Stimulated activated CD8-positive, alpha-beta memory T cell treated with anti-CD3 and anti-CD28 coated beads, Interleukin-12 subunit alpha, Interleukin-12 subunit beta, amount 100 ng/mL, for 24 hours (primary cell): ENCODE data around the gene MMP24OS.
"Not testable (repeated sequence)": the region's sequence is repeated elsewhere in the genome, so short reads cannot be mapped to it uniquely, and the experiment has no call there.

Experiments
- DNase-seq: peaks from one replicate; pipeline ENCODE4 v3.0.0-alpha.2; 2020; ENCODE audit errors: extremely low read depth

The MMP24OS gene

DNA sequence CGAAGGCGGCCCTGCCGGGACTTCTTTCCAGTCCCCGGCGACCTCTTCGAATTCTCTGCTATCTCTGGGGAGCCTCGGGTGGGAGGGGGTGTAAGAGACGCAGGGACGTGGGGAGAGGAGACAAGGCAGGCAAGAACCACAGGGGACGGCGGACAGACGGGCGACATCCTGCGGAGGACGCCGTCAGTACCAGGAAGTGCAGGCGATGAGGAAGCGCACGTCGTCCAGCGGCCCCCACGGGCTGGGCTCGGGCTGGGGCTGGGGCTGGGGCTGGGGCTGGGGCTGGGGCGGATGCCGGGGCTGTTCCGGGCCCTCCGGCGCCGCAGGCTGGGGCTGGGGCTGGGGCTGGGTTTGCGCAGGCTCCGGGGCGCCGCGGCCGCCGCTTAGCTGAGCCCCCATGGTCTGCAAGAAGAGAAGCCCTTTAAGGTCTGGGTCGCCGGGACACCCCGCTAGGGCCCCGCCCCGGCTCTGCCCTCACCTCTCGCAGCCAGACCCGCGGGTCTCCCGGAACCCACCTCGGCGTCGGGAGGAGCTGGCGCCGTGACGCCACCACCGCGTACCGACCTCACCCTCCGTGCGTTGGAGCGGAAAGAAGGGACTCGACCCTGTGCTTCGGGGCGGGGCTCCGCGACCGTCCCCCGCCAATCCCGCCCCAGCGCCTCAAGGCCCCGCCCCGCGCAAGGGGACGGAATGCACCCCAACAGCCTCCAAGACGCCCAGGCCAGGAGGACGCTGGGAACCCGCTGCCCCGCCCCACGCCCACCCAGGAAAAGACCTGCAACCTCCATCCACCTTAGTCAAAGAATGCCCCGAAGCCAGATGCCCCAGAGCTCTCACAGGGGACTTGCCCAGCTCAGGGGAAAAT, at the start of gene MMP24OS:
Gene MMP24OS, minus strand, starts transcription at position 592 of the 865 bp plus-strand sequence. Its CDS starts 193 bp downstream, at position 399.
- peak; percentile 73 for DNase-seq

DNA sequence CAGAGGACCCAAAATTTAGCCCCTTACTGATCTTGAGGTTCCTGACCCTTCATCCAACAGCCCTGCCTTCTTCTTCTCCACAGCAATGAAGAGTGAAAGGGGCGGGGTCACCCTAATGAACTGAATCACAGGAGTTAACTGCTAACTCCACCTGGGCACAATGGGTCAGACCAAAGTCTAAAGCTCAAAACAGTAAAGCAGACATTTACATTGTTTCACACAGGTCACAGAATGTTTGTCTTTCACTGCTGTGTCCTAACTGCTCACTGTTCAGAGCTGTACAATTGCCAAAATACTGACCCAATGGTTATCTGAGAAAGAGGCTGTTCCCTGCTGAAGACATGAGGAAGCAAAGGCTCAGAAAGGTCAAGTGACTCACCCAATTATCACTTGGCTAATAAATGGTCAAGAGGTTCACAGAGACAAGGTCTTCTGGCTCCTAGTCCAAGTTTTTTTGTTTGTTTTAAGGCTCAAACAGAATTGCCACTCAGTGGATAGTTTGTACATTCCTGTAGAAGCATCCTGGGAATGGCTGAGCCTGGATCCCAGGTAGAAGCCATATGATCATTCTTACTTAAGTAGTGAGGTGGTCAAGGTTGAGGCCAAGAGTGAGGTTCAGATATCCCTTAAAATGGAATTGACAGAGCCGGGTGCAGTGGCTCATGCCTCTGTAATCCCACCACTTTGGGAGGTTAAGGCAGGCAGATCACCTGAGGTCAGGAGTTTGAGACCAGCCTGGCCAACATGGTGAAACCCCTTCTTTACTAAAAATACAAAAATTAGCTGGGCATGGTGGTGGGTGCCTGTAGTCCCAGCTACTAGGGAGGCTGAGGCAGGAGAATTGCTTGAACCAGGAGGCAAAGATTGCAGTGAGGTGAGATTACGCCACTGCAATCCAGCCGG, 49.4 kb upstream of the MMP24OS start:
- no peak for DNase-seq

DNA sequence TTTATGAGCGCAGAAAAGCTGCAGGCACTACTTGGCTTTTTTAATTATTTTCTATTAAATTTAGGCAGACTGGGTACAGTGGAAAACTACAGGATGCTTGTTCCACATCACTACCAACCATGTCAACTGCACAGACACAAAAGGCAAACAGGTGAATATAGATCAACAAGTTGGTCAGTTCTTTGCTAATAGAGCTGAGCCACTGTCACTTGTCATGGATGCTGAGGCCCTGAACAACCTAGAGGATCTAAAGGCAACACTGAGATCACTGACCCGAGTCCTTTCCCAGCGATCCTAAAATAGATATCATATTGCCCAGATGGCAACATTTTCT, 48.8 kb upstream of the MMP24OS start:
- no peak for DNase-seq

DNA sequence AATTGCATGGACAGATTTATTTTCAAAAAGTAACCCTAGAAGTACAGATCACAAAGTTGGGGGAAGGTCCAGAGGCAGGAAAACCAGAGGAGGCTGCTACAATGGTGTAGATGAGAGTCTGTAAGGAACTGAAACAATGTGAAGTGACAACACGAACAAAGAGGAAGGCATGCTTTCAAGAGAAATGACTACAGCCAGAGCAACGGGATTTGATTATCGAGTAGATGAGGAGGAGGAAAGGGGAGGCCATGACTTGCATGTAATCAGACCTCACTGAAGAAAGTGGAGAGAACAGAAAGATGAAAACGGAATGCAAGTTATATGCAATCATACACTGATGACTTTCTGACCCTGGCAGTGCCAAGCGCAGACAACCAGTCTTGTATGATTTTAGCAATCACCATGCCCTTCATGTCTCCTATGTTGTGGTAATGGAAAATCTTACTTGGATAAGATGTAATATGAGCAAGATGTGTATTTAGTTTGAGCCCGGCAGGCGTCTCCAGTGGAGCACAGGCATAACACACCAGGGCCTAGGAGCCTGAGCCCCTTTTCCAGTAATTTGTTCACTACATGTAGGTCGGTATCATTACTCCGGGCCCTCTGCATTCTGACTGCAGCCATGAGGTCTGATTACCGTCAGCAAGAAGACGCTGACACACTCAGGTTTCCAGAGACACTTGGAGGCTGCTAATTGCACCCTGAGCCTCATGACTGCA, 48.3 kb upstream of the MMP24OS start:
- DNase-seq, result no peak

DNA sequence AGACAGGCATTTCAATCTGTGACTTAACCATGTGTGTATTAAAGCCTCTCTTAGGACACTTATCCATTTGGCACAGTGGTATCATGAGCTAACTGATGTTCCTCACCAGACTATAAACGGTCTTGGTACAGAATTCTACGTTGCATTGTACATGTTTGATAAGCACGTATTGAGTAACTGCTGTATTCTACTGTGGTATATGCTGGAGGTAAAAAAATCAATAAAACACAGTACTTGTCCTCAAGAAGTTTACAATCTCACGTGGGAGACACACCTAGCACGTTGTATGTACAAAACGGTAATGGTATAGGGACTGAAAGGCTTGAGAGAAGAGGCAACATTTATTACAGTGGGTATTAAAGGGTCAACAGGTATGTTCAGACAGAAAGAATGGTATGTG, 47.5 kb upstream of the MMP24OS start:
- no peak for DNase-seq

DNA sequence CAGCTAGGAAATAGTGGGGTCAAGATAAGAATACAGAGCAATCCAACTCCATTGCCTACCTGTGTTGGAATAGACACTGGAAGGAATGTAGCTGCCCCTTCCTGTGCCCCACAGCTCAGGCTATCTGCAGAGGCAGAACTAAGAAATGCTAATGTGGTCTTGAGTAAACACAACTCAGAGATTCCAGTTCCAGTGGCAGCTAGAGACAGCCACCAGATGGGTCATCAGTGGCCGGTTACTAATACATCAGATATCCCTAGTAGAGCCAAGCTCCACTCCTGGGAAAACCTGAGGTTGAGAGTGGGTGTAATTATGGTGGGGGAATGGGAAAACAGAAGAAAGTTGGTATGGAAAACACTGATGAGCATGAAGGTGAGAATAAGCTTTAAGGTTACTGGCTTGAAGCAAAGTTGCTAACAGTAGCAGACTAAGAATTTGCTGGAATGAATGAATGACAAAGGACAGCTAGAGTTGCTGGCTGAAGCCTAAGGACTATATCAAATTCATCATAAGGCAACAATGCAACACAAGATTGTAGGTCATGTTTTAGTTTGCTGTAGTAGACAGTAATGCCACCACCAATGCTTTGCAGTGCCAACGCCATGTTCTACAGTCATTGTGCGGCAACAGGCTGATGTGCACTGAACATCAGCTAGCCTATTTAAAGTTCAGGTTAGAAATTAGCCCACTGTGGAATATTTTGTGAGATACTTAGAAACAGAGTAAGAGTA, 42.6 kb upstream of the MMP24OS start:
- no peak for DNase-seq

DNA sequence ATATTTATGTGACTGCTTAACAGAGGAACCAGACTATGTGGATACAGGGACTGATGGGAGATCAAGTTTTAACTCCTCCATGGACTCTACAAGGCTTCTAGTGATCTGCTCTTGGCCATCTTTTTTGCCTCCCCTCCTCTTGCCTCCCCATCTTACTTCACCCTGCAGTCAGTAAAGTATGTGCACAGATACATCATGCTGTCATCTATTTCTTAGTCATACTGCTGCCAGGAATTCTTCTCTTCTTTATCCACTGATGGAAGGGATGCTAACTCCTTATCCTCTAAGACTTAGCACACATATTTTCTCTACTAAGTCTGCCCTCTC, 41.9 kb upstream of the MMP24OS start:
- no peak for DNase-seq

DNA sequence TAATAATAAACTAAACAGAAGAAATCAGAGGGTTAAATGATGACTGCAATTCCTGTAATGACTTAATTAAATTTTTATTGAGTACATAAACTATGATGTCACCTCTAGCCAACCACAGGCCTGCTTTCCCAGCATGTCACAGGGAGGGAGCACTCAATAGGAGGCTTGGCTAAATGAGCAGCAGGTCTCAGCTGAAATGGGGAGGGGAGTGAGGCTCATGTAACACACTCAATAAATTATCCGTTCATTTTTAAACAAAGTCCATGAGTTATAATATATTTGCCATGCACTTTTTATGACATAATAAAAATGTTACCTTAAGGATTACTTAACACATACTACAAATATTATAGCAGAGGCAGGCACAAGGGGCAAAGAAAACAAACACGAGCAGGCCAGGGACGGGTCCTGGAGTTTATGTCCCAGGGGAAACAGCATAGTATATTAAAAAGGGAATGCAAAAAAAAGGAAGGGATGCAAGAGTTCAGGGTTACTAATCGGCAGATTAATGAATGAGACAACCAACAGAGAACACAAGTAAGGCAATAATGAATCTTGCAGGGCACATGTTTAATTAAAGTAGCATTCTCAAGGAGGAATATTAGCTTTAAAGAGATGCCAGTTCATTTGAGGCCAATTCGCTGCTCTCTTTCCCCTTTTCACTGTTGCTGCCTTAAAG, 41.4 kb upstream of the MMP24OS start:
- no peak for DNase-seq

DNA sequence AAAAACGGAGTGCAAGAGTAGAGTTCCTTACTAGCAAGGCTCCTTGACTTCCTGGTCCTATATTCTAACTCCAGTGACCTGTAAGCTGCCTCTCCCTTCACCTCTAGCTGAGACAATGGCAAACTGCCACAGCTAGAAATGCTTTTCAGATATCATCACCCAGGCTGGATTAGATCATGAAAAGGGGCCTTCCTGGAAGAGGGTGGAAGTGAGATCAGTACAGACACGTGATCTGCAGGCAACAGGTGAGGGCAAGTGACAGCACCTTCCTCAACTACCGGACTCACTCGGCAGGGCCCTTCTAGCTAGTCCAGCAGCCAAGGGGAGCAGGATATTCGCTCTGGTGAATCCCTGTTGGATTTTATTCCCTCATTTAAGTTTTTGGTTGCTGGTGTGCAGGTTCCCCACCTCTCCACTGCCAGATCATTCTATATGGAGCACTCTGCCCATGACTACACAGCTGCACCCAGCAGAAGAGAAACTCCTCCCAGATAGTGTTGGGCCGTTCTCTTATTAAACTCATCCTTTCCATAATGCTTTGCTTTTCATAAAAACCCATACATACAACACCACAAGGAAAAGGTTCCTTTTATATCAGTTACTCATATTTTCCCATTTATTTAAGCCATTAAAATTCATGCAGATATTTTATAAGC, 40.7 kb upstream of the MMP24OS start:
- DNase-seq, result no peak

DNA sequence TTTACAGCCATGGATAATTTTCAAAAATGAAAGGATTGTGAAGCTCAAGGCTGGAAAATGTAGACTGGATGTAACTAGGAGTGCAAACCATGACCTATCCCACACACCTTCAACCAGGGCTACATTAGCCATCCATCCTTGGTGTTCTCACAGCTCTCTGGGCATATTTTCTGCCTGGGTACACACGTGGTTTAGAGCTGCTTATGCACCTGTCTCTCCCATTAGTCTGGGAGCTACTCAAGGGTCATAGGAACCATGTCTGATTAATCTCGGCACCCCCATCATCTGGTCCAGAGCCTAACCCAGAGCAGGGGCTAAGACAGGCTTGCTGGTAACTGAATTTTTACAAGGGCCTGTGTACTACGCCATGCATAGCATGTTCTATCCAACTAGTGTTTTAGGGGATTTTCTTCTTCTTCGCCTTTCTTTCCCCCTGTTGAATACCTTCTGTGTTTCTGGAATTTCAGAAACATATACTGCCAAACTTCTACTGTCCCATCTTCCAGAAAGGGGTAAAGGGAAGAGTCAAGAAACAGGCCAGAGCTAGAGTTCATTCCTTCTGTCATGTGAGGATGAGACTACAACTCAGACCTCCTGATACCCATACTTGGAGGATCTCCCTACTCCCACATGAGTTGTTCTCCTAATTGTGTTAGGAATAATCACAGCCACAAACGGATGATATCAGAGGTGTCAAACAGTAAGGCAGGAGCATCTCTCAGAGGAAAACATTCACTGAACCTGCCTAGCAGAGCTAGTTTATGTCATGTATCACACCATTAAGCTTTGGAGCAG, 39.7 kb upstream of the MMP24OS start:
- DNase-seq, result no peak

DNA sequence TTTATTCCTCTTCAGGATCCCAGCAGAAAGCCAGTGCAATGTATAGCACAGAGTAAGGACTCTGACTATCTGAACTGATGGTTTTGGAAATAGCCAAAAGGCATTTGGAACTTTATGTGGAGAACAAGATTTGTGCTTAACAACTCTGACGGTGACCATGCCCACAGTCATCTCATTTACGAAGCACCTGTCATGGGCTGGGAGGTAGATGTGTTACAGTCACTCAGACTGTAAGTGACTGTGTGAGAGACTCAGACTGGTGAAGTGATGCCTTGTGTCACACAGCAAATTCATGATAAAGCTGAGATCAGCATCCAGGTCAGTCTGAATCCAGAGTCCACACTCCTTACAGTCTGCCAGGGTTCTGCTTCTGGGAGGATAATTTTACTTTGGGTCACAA, 38.2 kb upstream of the MMP24OS start:
- no peak for DNase-seq

DNA sequence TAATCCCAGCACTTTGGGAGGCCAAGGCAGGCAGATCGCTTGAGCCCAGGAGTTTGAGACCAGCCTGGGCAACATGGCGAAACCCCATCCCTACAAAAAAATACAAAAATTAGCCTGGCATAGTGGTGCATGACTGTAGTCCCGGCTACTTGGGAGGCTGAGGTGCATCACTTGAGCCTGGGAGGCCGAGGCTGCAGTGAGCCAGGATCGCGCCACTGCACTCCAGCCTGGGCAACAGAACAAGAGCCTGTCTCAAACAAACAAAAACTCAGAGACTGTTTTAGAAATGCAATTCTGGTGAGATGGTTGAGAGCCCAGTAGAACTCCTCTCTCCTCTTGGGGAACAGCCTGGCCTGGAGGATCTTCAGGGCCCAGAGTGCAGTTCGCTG, 37.7 kb upstream of the MMP24OS start:
- not testable (repeated sequence) for DNase-seq

DNA sequence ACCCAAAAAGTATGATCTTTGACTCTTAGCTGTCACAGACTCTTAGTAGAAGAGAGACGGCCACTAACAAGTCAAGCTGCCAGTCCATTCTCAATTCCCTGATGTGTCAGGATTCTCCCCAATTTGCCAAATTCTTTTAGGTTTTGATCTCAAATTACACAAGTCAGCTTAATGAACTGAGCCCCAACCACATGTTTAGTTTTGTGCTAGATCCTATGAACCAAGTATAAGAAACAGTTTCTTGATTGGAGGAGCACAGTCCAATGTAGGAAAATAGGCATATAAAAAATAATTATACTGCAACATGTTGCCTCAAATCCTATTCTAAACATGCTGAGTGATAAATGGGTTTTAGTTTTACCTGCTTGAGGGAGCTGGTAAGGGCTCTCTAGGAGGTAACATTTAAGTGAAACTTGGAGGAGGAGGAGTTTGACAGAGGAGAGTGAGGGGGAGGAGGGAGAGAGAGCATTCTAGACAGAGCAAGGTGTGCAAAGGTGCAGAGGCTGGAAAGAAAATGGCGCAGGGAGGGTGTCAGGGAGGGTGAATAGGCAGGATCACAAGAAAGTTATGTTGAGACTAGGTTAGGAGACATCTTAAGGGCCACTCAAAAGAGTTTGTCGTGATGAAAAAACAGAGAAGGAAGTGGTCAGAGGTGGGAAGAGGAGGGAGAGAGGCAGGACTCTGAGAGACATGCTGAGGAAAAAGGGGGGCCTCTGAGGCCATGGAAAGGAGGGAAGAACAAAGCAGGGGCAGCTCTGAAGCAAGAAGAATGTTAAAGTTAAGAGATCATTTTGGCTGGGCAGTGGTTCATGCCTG, 37.1 kb upstream of the MMP24OS start:
- no peak for DNase-seq

DNA sequence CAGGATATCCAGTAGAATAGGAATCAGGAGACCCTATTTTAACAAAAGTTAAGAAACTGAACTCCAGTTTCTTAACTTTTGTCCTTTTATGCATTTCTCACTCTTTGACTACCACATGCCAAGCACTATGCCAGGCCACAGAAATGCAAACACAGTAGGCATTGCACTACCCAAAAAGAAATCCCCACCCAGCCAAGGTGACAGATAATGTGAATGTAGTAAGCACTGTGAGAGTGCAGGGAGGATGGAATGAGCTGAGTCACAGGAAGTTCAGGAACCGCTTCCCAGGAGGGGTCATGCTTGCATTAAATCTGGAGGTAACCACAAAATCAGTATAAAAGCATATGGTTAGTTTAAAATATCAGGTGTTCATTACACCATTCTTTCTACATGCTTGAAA, 34.4 kb upstream of the MMP24OS start:
- DNase-seq, result no peak

DNA sequence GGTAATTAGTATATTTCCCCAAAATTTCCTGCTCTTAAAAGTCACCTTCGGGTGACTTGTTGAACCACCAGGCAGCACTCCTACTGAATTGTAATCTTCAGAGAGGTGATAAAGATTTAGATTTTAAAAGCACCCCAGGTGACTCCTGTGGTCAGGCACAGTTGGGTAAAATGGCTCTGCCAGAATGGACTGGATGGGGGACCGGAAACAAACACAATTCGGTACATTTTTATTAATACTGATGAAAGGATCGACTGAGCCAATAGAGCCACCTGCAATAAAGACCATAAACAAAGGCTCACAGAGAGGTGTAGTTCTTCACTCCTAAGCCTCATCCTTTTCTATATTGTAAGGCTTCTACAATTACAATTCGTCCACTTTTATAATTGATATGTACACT, 33.9 kb upstream of the MMP24OS start:
- no peak for DNase-seq

DNA sequence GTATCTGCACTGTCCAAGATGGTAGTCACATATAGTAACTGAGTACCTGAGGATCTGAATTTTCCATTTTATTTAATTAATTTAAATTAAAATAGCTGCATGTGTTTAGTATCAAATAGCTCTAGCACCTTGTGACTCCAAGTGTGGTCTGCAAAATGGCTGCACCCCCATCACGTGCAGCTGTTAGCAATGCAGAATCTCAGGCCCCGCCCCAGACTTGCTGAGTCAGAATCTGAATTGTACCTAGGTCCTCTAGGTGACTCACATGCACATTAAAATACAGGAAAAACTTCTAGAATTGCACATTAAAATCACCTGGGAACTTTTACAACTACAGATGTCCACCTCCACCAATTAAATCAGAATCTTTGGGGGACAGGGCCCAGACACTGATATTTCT, 33.5 kb upstream of the MMP24OS start:
- peak; percentile 49 for DNase-seq

DNA sequence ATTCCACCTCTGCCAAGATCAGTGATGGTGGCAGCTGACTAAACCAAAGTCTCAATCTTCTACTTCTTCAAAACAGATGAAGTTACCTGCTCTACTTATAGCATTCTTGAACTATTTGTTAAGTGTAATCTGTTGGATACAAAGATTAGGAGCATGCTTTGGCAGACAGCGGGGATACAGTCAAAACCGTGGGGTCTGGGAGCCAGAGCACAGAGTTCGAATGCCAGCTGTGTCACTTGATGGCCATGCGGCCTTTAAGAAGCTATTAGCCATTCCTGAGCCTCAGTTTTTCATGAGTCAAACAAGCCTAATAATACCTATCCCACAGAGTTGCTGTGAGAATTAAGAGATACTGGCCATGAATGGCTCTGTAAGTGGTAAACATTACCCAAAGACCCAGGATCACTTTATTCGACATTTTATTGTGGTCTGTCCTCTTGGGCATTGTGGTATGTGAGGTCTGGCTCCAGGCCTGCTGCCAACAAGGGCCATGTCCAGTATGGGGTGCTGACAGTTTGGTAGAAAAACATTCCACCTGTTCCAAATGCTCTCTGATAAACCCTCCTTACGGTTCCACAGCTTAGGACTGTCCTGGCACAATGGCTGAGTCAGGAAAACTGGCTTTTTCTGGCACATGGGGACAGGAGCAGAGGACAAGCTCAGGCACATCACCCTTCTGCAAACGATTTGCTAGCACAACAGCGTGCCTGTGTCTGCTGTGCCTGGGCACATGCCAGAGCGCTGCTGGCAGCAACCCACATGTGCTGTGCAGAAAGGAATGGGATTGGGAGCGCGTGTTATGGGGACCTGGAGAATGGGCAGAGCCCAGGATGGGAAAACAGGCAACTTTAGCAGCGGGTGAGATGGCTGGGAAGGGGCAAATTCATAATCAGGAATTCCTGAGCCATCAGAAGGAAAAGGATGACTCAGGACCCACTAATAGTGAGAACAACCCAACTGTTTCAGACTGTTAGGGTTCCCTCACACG, 30.0 kb upstream of the MMP24OS start:
- DNase-seq, result no peak
